H9 (cell line): ENCODE measurements around the gene TSPAN5. TPM values are rescaled to one million over a fixed set of nuclear protein-coding genes. Genes with fewer than 3 reads are reported as not detected.

Source experiments
- DNase-seq: peaks from one replicate; pipeline ENCODE4 v3.0.0-alpha.2; 2017
- H2AFZ ChIP-seq: one replicate; pipeline ENCODE4 v1.6.1; 2013; ENCODE audit warnings: mild to moderate bottlenecking, low read length, control low read depth, moderate library complexity
- H2AK5ac ChIP-seq: 2 replicates; pipeline ENCODE4 v1.6.1; 2013; ENCODE audit warnings: low read length, control low read depth, mixed read lengths; ENCODE audit not compliant: insufficient read length
- H2BK120ac ChIP-seq: one replicate; pipeline ENCODE4 v1.6.1; 2013; ENCODE audit warnings: low read depth, mild to moderate bottlenecking, low read length, control low read depth, inconsistent platforms; ENCODE audit not compliant: poor library complexity, severe bottlenecking
- H2BK12ac ChIP-seq: 2 replicates; pipeline ENCODE4 v1.6.1; 2013; ENCODE audit warnings: low read length, control low read depth, mixed read lengths, low read depth; ENCODE audit not compliant: insufficient read length
- H2BK15ac ChIP-seq: 2 replicates; pipeline ENCODE4 v1.6.1; 2013; ENCODE audit warnings: low read depth, low read length, control low read depth
- H2BK20ac ChIP-seq: one replicate; pipeline ENCODE4 v1.6.1; 2013; ENCODE audit warnings: low read depth, mild to moderate bottlenecking, low read length, control low read depth, inconsistent platforms; ENCODE audit not compliant: poor library complexity, severe bottlenecking
- H2BK5ac ChIP-seq: 2 replicates; pipeline ENCODE4 v1.6.1; 2013; ENCODE audit warnings: low read length, control low read depth, mixed read lengths; ENCODE audit not compliant: insufficient read length
- H3K14ac ChIP-seq: 2 replicates; pipeline ENCODE4 v1.6.1; 2013; ENCODE audit warnings: low read length, control low read depth; ENCODE audit not compliant: insufficient read depth
- H3K18ac ChIP-seq: 2 replicates; pipeline ENCODE4 v1.6.1; 2013; ENCODE audit warnings: low read depth, mild to moderate bottlenecking, mixed read lengths, low read length, control low read depth; ENCODE audit not compliant: insufficient read length
- H3K23ac ChIP-seq: 2 replicates; pipeline ENCODE4 v1.6.1; 2013; ENCODE audit warnings: low read length, control low read depth, mixed read lengths, low read depth; ENCODE audit not compliant: insufficient read length
- H3K23me2 ChIP-seq: 2 replicates; pipeline ENCODE4 v1.6.1; 2013; ENCODE audit warnings: low read depth, mild to moderate bottlenecking, mixed read lengths, low read length, control low read depth; ENCODE audit not compliant: insufficient read length, poor library complexity, severe bottlenecking
- H3K27ac ChIP-seq: 2 replicates; pipeline ENCODE4 v1.5.1; 2013; ENCODE audit warnings: low read length, control low read depth, mixed read lengths, low read depth; ENCODE audit not compliant: insufficient read length
- H3K27me3 ChIP-seq: 2 replicates; pipeline ENCODE4 v1.6.1; 2013; ENCODE audit warnings: low read length, control low read depth, inconsistent platforms; ENCODE audit not compliant: insufficient read depth
- H3K4ac ChIP-seq: 2 replicates; pipeline ENCODE4 v1.6.1; 2013; ENCODE audit warnings: low read depth, mild to moderate bottlenecking, control low read depth, inconsistent platforms, low read length, moderate library complexity
- H3K4me1 ChIP-seq: 2 replicates; pipeline ENCODE4 v1.6.1; 2013; ENCODE audit warnings: low read length, control low read depth, inconsistent platforms; ENCODE audit not compliant: insufficient read depth
- H3K4me2 ChIP-seq: 2 replicates; pipeline ENCODE4 v1.6.1; 2013; ENCODE audit warnings: low read length, control low read depth, mixed read lengths; ENCODE audit not compliant: insufficient read length, insufficient read depth
- H3K56ac ChIP-seq: 2 replicates; pipeline ENCODE4 v1.6.1; 2013; ENCODE audit warnings: low read depth, mild to moderate bottlenecking, mixed read lengths, low read length, control low read depth; ENCODE audit not compliant: insufficient read length
- H3K79me1 ChIP-seq: 2 replicates; pipeline ENCODE4 v1.6.1; 2013; ENCODE audit warnings: low read depth, mild to moderate bottlenecking, moderate library complexity, low read length, control low read depth, inconsistent platforms; ENCODE audit not compliant: insufficient read depth, poor library complexity, severe bottlenecking
- H3K79me2 ChIP-seq: 2 replicates; pipeline ENCODE4 v1.6.1; 2013; ENCODE audit warnings: low read length, control low read depth, inconsistent platforms; ENCODE audit not compliant: insufficient read depth
- H3K9ac ChIP-seq: 2 replicates; pipeline ENCODE4 v1.6.1; 2013; ENCODE audit warnings: low read length, control low read depth, mixed read lengths; ENCODE audit not compliant: insufficient read length; ENCODE audit errors: extremely low read depth
- H3K9me3 ChIP-seq: one replicate; pipeline ENCODE4 v1.6.1; 2013; ENCODE audit warnings: low read depth, low read length, inconsistent platforms; ENCODE audit not compliant: control insufficient read depth
- H3T11ph ChIP-seq: one replicate; pipeline ENCODE4 v1.6.1; 2013; ENCODE audit warnings: mild to moderate bottlenecking, low read length, control low read depth, inconsistent platforms
- H4K20me1 ChIP-seq: one replicate; pipeline ENCODE4 v1.6.1; 2013; ENCODE audit not compliant: control insufficient read depth, insufficient read length, insufficient read depth
- H4K5ac ChIP-seq: 2 replicates; pipeline ENCODE4 v1.6.1; 2013; ENCODE audit warnings: low read depth, mild to moderate bottlenecking, mixed read lengths, low read length, control low read depth; ENCODE audit not compliant: insufficient read length
- H4K8ac ChIP-seq: replicated peaks from 2 replicates; pipeline ENCODE4 v1.6.1; 2013; ENCODE audit warnings: low read length, control low read depth, mixed read lengths, low read depth; ENCODE audit not compliant: insufficient read length
- H4K91ac ChIP-seq: 2 replicates; pipeline ENCODE4 v1.6.1; 2013; ENCODE audit warnings: low read depth, mild to moderate bottlenecking, moderate library complexity, mixed read lengths, low read length, control low read depth; ENCODE audit not compliant: insufficient read length
- H3K27ac Mint-ChIP-seq, 3 experiments: 2 replicates in 2 of 3; 3 replicates in 1 of 3; pipeline ENCODE4 v1.8.0; 2020 to 2021; ENCODE audit warnings: mixed read lengths in 3 of 3, mild to moderate bottlenecking in 1 of 3, moderate library complexity in 1 of 3
- H3K27me3 Mint-ChIP-seq: 2 replicates; pipeline ENCODE4 v1.8.0; 2021; ENCODE audit warnings: low read depth, mild to moderate bottlenecking, moderate library complexity, mixed read lengths
- H3K36me3 Mint-ChIP-seq, 3 experiments: 2 replicates in 2 of 3; 3 replicates in 1 of 3; pipeline ENCODE4 v1.8.0; 2020 to 2021; ENCODE audit warnings: low read depth in 3 of 3, mixed read lengths in 3 of 3; ENCODE audit not compliant: insufficient read depth in 1 of 3
- H3K4me1 Mint-ChIP-seq, 2 experiments: 2 replicates each; pipeline ENCODE4 v1.8.0; 2020; ENCODE audit warnings: mixed read lengths in 2 of 2
- H3K4me3 Mint-ChIP-seq, 2 experiments: 2 replicates in 1 of 2; 3 replicates in 1 of 2; pipeline ENCODE4 v1.8.0; 2020 to 2021; ENCODE audit warnings: mild to moderate bottlenecking in 2 of 2, mixed read lengths in 2 of 2, moderate library complexity in 1 of 2
- H3K9me3 Mint-ChIP-seq, 2 experiments: 2 replicates in 1 of 2; 3 replicates in 1 of 2; pipeline ENCODE4 v1.8.0; 2020; ENCODE audit warnings: mild to moderate bottlenecking in 2 of 2, mixed read lengths in 2 of 2, moderate library complexity in 1 of 2
- CTCF ChIP-seq: fragments of 200-600 bp; sonication (generic); conservative IDR thresholded peaks from 3 replicates; pipeline ENCODE4 v1.8.0; 2021; ENCODE audit warnings: antibody characterized with exemption, mild to moderate bottlenecking
- WGBS: extraction: QIAGEN DNeasy Blood & Tissue Kit; methylation state at CpG from one replicate; pipeline ENCODE4 v1.1.7; 2013; ENCODE audit warnings: missing lambda C conversion rate, low lambda C conversion rate, mixed read lengths; ENCODE audit not compliant: insufficient read length; ENCODE audit errors: extremely low coverage; 5-methylcytosine and 5-hydroxymethylcytosine counted together
- total RNA-seq: library from RNA; stranded (reverse); gene quantifications from 2 replicates; pipeline ENCODE4 v1.2.1, GENCODE V29; 2021

TSPAN5 gene
- total RNA-seq, 1 experiment from 2014 or later, result 7.0 TPM

GRCh38 chr4:98686847-98687246 is 28.4 kb upstream of the TSPAN5 start:
- H2AK5ac ChIP-seq, result no peak overlapping the region

More at GRCh38 chr4:98686847-98687246, 28.4 kb upstream of the TSPAN5 start:
- Histone ChIP-seq H4K5ac (no peak overlapping the region), H2BK15ac (no peak overlapping the region), H3K56ac (no peak overlapping the region), H3K27ac (no peak overlapping the region), H3K4ac (no peak overlapping the region), H3T11ph (no peak overlapping the region), H3K14ac (no peak overlapping the region), H3K4me2 (no peak overlapping the region), H3K23me2 (no peaks in the 10 kb centered on the region), H2BK12ac (no peak overlapping the region), H3K4me1 (no peaks in the 10 kb centered on the region), H2BK120ac (no peak overlapping the region), H2BK5ac (no peak overlapping the region), H2AFZ (no peak overlapping the region), H3K79me1 (no peaks in the 10 kb centered on the region), H3K9me3 (no peaks in the 10 kb centered on the region), H3K18ac (no peak overlapping the region), H2BK20ac (no peak overlapping the region), H4K8ac (no peak overlapping the region), H4K20me1 (no peaks in the 10 kb centered on the region), H3K27me3 (no peaks in the 10 kb centered on the region; the same call in 1 of the 2 replicates), H3K23ac (no peak overlapping the region), H3K9ac (no peak overlapping the region), H3K79me2 (no peaks in the 10 kb centered on the region), H4K91ac (no peak overlapping the region)
- Mint-ChIP-seq H3K4me3 (no peak overlapping the region), H3K9me3 (no peaks in the 10 kb centered on the region; a peak in 2 of 5 replicates), H3K36me3 (no peaks in the 10 kb centered on the region; a peak in 1 of 7 replicates), H3K4me1 (peaks cover 11 to 15% of the 10 kb centered on the region in 2 experiments), H3K27ac (0 out of 7 replicates have a peak overlapping the region, but pooled peaks of 1 of the 3 experiments have one; percentile 42), H3K27me3 (peaks cover 2% of the 10 kb centered on the region; the same call in 1 of the 2 replicates)
- WGBS, result no CpG with 5 or more reads among the region's 1 CpG
- no peak for DNase-seq
- TF ChIP-seq CTCF, result no peak
